ENCODE measurements around the gene ARL4D.
"Not testable (repeated sequence)": the region's sequence is repeated elsewhere in the genome, so short reads cannot be mapped to it uniquely, and the experiment has no call there.

DNA sequence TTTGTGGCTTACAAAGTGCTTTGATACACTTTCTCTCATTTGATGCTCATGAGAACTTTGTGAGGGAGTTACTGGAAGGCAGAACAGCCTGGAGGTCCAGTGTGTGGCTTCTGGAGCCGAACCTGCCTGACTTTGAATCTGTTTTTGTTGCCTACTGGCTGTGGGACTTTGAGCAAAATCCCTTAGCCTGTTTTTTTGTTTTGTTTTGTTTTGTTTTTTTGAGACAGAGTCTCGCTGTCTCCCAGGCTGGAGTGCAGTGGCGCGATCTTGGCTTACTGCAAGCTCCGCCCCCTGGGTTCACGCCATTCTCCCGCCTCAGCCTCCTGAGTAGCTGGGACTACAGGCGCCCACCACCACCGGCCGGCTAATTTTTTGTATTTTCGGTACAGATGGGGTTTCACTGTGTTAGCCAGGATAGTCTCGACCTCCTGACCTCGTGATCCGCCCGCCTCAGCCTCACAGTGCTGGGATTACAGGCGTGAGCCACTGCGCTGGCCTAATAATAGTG is 20.6 kb downstream of the ARL4D start:
- TF ChIP-seq, protein P1, sequence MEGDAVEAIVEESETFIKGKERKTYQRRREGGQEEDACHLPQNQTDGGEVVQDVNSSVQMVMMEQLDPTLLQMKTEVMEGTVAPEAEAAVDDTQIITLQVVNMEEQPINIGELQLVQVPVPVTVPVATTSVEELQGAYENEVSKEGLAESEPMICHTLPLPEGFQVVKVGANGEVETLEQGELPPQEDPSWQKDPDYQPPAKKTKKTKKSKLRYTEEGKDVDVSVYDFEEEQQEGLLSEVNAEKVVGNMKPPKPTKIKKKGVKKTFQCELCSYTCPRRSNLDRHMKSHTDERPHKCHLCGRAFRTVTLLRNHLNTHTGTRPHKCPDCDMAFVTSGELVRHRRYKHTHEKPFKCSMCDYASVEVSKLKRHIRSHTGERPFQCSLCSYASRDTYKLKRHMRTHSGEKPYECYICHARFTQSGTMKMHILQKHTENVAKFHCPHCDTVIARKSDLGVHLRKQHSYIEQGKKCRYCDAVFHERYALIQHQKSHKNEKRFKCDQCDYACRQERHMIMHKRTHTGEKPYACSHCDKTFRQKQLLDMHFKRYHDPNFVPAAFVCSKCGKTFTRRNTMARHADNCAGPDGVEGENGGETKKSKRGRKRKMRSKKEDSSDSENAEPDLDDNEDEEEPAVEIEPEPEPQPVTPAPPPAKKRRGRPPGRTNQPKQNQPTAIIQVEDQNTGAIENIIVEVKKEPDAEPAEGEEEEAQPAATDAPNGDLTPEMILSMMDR (IDR thresholded peaks at IDR 0.05; ENCODE audit: extremely low read depth in 1 of 2, insufficient read depth in 1 of 2, low read depth in 1 of 2, low read length in 2 of 2): not testable (repeated sequence)
- not testable (repeated sequence) for TF ChIP-seq POLR2AphosphoS5 (IDR thresholded peaks at IDR 0.05; ENCODE audit: insufficient read depth, low read depth, low read length); POLR2A (IDR thresholded peaks at IDR 0.05; ENCODE audit: low read depth, low read length); JUN (IDR thresholded peaks at IDR 0.05; ENCODE audit: borderline replicate concordance, insufficient read depth, insufficient read length, low read depth); EZH2 (IDR thresholded peaks at IDR 0.05; ENCODE audit: borderline replicate concordance, low read depth, low read length, severe bottlenecking); GATA2 (IDR thresholded peaks at IDR 0.05; ENCODE audit: insufficient read depth, insufficient read length, low read depth, low read length); MYC (IDR thresholded peaks at IDR 0.05; ENCODE audit: low read depth, low read length); FOS (IDR thresholded peaks at IDR 0.05; ENCODE audit: borderline replicate concordance, insufficient read depth, low read length)
- TF ChIP-seq, protein P2, sequence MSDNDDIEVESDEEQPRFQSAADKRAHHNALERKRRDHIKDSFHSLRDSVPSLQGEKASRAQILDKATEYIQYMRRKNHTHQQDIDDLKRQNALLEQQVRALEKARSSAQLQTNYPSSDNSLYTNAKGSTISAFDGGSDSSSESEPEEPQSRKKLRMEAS (IDR thresholded peaks at IDR 0.05; ENCODE audit: insufficient read depth, insufficient read length): not testable (repeated sequence)

Measured in endothelial cell of umbilical vein (primary cell).